Caco-2 (cell line): ENCODE data around the gene ROBO1. TPM values are rescaled to one million over a fixed set of nuclear protein-coding genes. Genes with fewer than 3 reads are reported as not detected.

Source experiments
- BruUV-seq: library from RNA; stranded (reverse); fragments of 400-500 nt; replicated peaks from 2 replicates; lab custom pipeline; 2021; lab: Mats Ljungman, UMichigan
- CTCF ChIA-PET: fragments of 300-600 bp; sonication (Branson Sonifier 250); formaldehyde crosslinking; loops from one replicate; lab custom pipeline; 2022; ENCODE audit warnings: antibody characterized with exemption; lab: Charles Lee
- POLR2A ChIA-PET: fragments of 300-600 bp; sonication (Branson Sonifier 250); formaldehyde crosslinking; loops from one replicate; lab custom pipeline; 2022; ENCODE audit warnings: antibody characterized with exemption; lab: Charles Lee
- DNase-seq, 2 experiments: peaks; one replicate each; pipeline versions ENCODE4 v3.0.0 to v3.0.0-alpha.2; 2020 to 2022
- H3K27me3 ChIP-seq: replicated peaks from 2 replicates; pipeline ENCODE4 v1.6.0; 2011; ENCODE audit warnings: low read length; ENCODE audit not compliant: control insufficient read depth, insufficient read depth
- H3K36me3 ChIP-seq: 2 replicates; pipeline ENCODE4 v1.5.1; 2011; ENCODE audit warnings: low read length; ENCODE audit not compliant: control insufficient read depth, insufficient read depth
- H3K4me1 ChIP-seq: fragments of 250-450 bp; sonication (Bioruptor Pico); 2 replicates; pipeline ENCODE4 v1.5.1; 2020; ENCODE audit warnings: mild to moderate bottlenecking
- H3K4me3 ChIP-seq: 2 replicates; pipeline ENCODE4 v1.5.1; 2011; ENCODE audit warnings: low read depth, mild to moderate bottlenecking, control low read depth, low read length
- H3K9me3 ChIP-seq: fragments of 250-450 bp; sonication (Bioruptor Pico); 2 replicates; pipeline ENCODE4 v1.5.1; 2020; ENCODE audit warnings: mild to moderate bottlenecking, moderate library complexity
- H3K27ac Mint-ChIP-seq: one replicate; pipeline ENCODE4 v1.8.0; 2022; ENCODE audit warnings: mixed read lengths; ENCODE audit not compliant: unreplicated experiment
- H3K27me3 Mint-ChIP-seq: one replicate; pipeline ENCODE4 v1.8.0; 2022; ENCODE audit warnings: mixed read lengths; ENCODE audit not compliant: insufficient read depth, unreplicated experiment
- H3K36me3 Mint-ChIP-seq: one replicate; pipeline ENCODE4 v1.8.0; 2022; ENCODE audit warnings: mild to moderate bottlenecking, mixed read lengths; ENCODE audit not compliant: insufficient read depth, unreplicated experiment
- H3K4me1 Mint-ChIP-seq: one replicate; pipeline ENCODE4 v1.8.0; 2022; ENCODE audit warnings: low read depth, mixed read lengths; ENCODE audit not compliant: unreplicated experiment
- H3K4me3 Mint-ChIP-seq: one replicate; pipeline ENCODE4 v1.8.0; 2022; ENCODE audit warnings: mild to moderate bottlenecking, moderate library complexity, mixed read lengths; ENCODE audit not compliant: unreplicated experiment
- H3K9me3 Mint-ChIP-seq: one replicate; pipeline ENCODE4 v1.8.0; 2022; ENCODE audit warnings: mixed read lengths; ENCODE audit not compliant: unreplicated experiment
- intact Hi-C: fragments of 100-400 bp; cut with micrococcal nuclease; formaldehyde crosslinking; loops from one replicate; pipeline ENCODE4 v1.10.0; 2022; ENCODE audit not compliant: unreplicated experiment
- total RNA-seq: library from RNA; stranded (reverse); gene quantifications from 2 replicates; pipeline ENCODE4 v1.2.3, GENCODE V29; 2022
- TF ChIP-seq, protein P1 (sequence below), 2 experiments: fragments of 200-600 bp in 1 of 2; IDR thresholded peaks; 1 replicate in 1 of 2; 2 replicates in 1 of 2; pipeline versions ENCODE4 v1.5.1 to v1.8.0; 2011 to 2022; ENCODE audit warnings: antibody characterized with exemption in 1 of 2, control low read depth in 1 of 2, inconsistent platforms in 1 of 2, low read depth in 1 of 2, low read length in 1 of 2, mild to moderate bottlenecking in 1 of 2, moderate library complexity in 1 of 2; ENCODE audit not compliant: insufficient read depth in 1 of 2, severe bottlenecking in 1 of 2, unreplicated experiment in 1 of 2

The ROBO1 gene
- total RNA-seq, 1 experiment from 2014 or later = 1.8 TPM

DNA sequence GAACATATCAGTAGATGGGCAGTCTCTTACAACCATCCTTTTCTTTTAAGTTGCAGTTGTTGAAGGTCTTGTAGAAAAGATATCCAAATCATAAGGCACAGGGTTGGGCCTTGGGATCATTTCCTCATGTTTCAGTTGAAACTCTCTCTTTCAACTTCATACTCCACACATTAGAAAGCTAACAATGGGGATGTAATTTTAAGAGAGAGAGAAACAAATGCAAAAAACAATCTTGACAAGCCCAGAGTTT lies 747.9 kb downstream of the ROBO1 start:
- H3K9me3 ChIP-seq = no peaks in the 10 kb centered on the region
- peak overlapping the region; percentile 61 for H3K27ac Mint-ChIP-seq
- TF ChIP-seq, protein P1, sequence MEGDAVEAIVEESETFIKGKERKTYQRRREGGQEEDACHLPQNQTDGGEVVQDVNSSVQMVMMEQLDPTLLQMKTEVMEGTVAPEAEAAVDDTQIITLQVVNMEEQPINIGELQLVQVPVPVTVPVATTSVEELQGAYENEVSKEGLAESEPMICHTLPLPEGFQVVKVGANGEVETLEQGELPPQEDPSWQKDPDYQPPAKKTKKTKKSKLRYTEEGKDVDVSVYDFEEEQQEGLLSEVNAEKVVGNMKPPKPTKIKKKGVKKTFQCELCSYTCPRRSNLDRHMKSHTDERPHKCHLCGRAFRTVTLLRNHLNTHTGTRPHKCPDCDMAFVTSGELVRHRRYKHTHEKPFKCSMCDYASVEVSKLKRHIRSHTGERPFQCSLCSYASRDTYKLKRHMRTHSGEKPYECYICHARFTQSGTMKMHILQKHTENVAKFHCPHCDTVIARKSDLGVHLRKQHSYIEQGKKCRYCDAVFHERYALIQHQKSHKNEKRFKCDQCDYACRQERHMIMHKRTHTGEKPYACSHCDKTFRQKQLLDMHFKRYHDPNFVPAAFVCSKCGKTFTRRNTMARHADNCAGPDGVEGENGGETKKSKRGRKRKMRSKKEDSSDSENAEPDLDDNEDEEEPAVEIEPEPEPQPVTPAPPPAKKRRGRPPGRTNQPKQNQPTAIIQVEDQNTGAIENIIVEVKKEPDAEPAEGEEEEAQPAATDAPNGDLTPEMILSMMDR (IDR thresholded peaks at IDR 0.05; ENCODE audit: insufficient read depth in 1 of 2, low read depth in 1 of 2, low read length in 1 of 2, severe bottlenecking in 1 of 2, unreplicated experiment in 1 of 2) = no peak
- no peaks in the 10 kb centered on the region for H3K27me3 Mint-ChIP-seq
- H3K9me3 Mint-ChIP-seq = no peaks in the 10 kb centered on the region
- no peaks in the 10 kb centered on the region for H3K36me3 Mint-ChIP-seq
- no peak overlapping the region for H3K4me3 Mint-ChIP-seq
- intact Hi-C loops = loop anchor here (1.0 to 2.0 kb wide), 2 partner anchors 12 to 27 kb away; no protein-coding TSS in a partner anchor
- no peak for DNase-seq
- H3K4me1 Mint-ChIP-seq = no peaks in the 10 kb centered on the region
- peaks cover 5% of the 10 kb centered on the region; the same call in 1 of the 2 replicates for H3K4me1 ChIP-seq
- no peaks in the 10 kb centered on the region for H3K36me3 ChIP-seq
- ChIA-PET POLR2A (no interaction called here), CTCF (interaction anchor here (0.7 kb wide), 1 partner anchor 44 kb away, joined by 3 read pairs; no protein-coding TSS in a partner anchor)
- no peak overlapping the region for H3K4me3 ChIP-seq
- BruUV-seq = no TSS peak
- no peaks in the 10 kb centered on the region for H3K27me3 ChIP-seq

DNA sequence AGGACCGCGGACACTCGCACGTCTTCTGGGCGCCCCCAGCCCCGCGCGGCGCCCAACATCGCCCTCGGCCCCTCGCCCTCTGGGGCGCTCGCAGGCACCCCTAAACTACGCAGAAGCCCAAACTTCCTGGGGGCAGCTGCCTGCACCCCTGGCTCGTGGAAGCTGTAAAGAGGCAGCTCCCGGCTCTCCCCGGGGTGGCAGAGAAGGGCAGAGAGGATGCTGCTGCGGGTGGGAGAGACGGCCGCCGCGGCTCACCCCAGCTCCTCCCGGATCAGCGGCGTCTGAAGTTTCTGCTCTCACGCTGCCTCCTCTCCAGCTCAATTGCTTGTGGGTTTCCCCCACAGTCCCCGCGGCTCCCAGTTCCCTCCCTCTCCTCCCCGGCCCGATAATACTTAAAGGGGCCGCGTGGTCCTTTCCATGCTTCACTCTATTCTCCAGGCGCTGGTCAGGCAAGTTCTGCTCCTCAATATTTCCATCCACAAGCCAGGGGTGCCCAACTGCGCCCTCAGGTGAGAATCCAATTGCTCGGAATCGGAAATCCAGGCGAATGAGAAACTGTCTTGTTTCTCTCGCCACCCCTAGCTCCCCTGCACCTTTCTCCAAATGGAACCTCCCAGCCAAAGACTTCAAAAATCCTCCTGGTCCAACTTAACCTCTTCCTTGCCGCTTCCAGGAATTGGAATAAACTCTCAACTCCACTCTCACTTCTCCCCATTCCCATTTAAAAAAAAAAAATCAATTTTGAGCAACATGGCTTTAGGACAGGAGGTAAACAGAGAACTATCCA lies 748.5 kb downstream of the ROBO1 start:
- POLR2A ChIA-PET = no interaction called here
- H3K4me3 Mint-ChIP-seq = no peak overlapping the region
- TF ChIP-seq, protein P1 (IDR thresholded peaks at IDR 0.05; ENCODE audit: insufficient read depth in 1 of 2, low read depth in 1 of 2, low read length in 1 of 2, severe bottlenecking in 1 of 2, unreplicated experiment in 1 of 2) = no peak
- no peaks in the 10 kb centered on the region for H3K27me3 ChIP-seq
- no peaks in the 10 kb centered on the region for H3K36me3 ChIP-seq
- H3K27ac Mint-ChIP-seq = peak overlapping the region; percentile 61
- no peaks in the 10 kb centered on the region for H3K36me3 Mint-ChIP-seq
- intact Hi-C loops = loop anchor here (1.0 to 2.0 kb wide), 2 partner anchors 13 to 27 kb away; no protein-coding TSS in a partner anchor
- H3K9me3 ChIP-seq = no peaks in the 10 kb centered on the region
- no peaks in the 10 kb centered on the region for H3K9me3 Mint-ChIP-seq
- H3K4me3 ChIP-seq = peak overlapping the region; percentile 40
- no peaks in the 10 kb centered on the region for H3K27me3 Mint-ChIP-seq
- H3K4me1 Mint-ChIP-seq = no peaks in the 10 kb centered on the region
- CTCF ChIA-PET = interaction anchor here (0.6 to 0.7 kb wide), 2 partner anchors 44 to 135 kb away, joined by 3 read pairs; no protein-coding TSS in a partner anchor
- H3K4me1 ChIP-seq = peaks cover 5% of the 10 kb centered on the region; the same call in 1 of the 2 replicates
- BruUV-seq = no TSS peak
- peak; percentile 64 to 82 for DNase-seq

- no peaks in the 10 kb centered on the region for H3K9me3 ChIP-seq
- peaks cover 5% of the 10 kb centered on the region; the same call in 1 of the 2 replicates for H3K4me1 ChIP-seq
- intact Hi-C loops = loop anchor here (1.0 to 2.0 kb wide), 2 partner anchors 14 to 26 kb away; no protein-coding TSS in a partner anchor
- no peaks in the 10 kb centered on the region for H3K27me3 Mint-ChIP-seq
- no TSS peak for BruUV-seq
- no peaks in the 10 kb centered on the region for H3K9me3 Mint-ChIP-seq
- no peaks in the 10 kb centered on the region for H3K27me3 ChIP-seq
- no peak overlapping the region for H3K4me3 Mint-ChIP-seq
- peak in 1 of 2 experiments; percentile 45 for DNase-seq
- H3K27ac Mint-ChIP-seq = no peak overlapping the region
- no peaks in the 10 kb centered on the region for H3K4me1 Mint-ChIP-seq
- CTCF ChIA-PET = no interaction called here
- H3K36me3 Mint-ChIP-seq = no peaks in the 10 kb centered on the region
- POLR2A ChIA-PET = no interaction called here
- H3K4me3 ChIP-seq = peak overlapping the region; percentile 40
- H3K36me3 ChIP-seq = no peaks in the 10 kb centered on the region
- TF ChIP-seq, protein P1 (IDR thresholded peaks at IDR 0.05; ENCODE audit: insufficient read depth in 1 of 2, low read depth in 1 of 2, low read length in 1 of 2, severe bottlenecking in 1 of 2, unreplicated experiment in 1 of 2) = no peak
These were observed 749.1 kb downstream of the ROBO1 start for GRCh38 chr3:79018671-79019136.
